HG03103 (cell line): Measurements from ENCODE around the gene TSC2.
"Not testable (repeated sequence)": the region's sequence is repeated elsewhere in the genome, so short reads cannot be mapped to it uniquely, and the experiment has no call there.

ENCODE experiments used
- ATAC-seq: cut with Tn5 transposase; IDR thresholded peaks from one replicate; pipeline ENCODE4 v1.9.1; 2021; ENCODE audit warnings: low read depth; ENCODE audit not compliant: unreplicated experiment

The TSC2 gene

GRCh38 chr16:2029350-2029749 is 18.4 kb upstream of the TSC2 start:
- ATAC-seq: no peak

GRCh38 chr16:2030036-2030435 is 17.7 kb upstream of the TSC2 start:
- no peak for ATAC-seq

GRCh38 chr16:2031081-2031577 is 16.7 kb upstream of the TSC2 start:
- ATAC-seq: no peak

- ATAC-seq: no peak
These were observed 15.3 kb upstream of the TSC2 start for GRCh38 chr16:2032285-2033056.

GRCh38 chr16:2033057-2033908 is 14.5 kb upstream of the TSC2 start:
- ATAC-seq: no peak

GRCh38 chr16:2033909-2034695 is 13.7 kb upstream of the TSC2 start:
- not testable (repeated sequence) for ATAC-seq

- no peak for ATAC-seq
These were observed 12.9 kb upstream of the TSC2 start for GRCh38 chr16:2034696-2035430.

- no peak for ATAC-seq
These were observed 12.2 kb upstream of the TSC2 start for GRCh38 chr16:2035431-2036199.

- no peak for ATAC-seq
These were observed 11.4 kb upstream of the TSC2 start for GRCh38 chr16:2036200-2036966.

GRCh38 chr16:2037115-2037514 is 10.7 kb upstream of the TSC2 start:
- ATAC-seq: no peak

- no peak for ATAC-seq
These were observed 10.0 kb upstream of the TSC2 start for GRCh38 chr16:2037647-2038381.

GRCh38 chr16:2038382-2039231 is 9.2 kb upstream of the TSC2 start:
- no peak for ATAC-seq

GRCh38 chr16:2039274-2040031 is 8.3 kb upstream of the TSC2 start:
- ATAC-seq: no peak

- ATAC-seq: no peak
These were observed 7.6 kb upstream of the TSC2 start for GRCh38 chr16:2040041-2040786.

GRCh38 chr16:2040787-2041522 is 6.8 kb upstream of the TSC2 start:
- no peak for ATAC-seq
